Measurements from ENCODE around the gene MAP2K6. TPM values are rescaled to one million over a fixed set of nuclear protein-coding genes. Genes with fewer than 3 reads are reported as not detected.

MAP2K6 gene
- total RNA-seq, 2 experiments from 2014 or later, result 14.0 to 14.6 TPM

GRCh38 chr17:69431835-69432234 is 17.3 kb downstream of the MAP2K6 start:
- Mint-ChIP-seq H3K4me1 (ENCODE audit: low read depth) (peaks cover 67% of the 10 kb centered on the region), H3K27ac (no peak overlapping the region), H3K4me3 (no peak overlapping the region), H3K27me3 (no peaks in the 10 kb centered on the region), H3K9me3 (no peaks in the 10 kb centered on the region), H3K36me3 (ENCODE audit: low read depth) (peaks cover 32% of the 10 kb centered on the region)
- intact Hi-C loops (cut with DNase I, micrococcal nuclease), result no loop called here
- no peaks in the 10 kb centered on the region for H3K36me3 ChIP-seq (ENCODE audit: insufficient read depth, low read length)
- ATAC-seq (ENCODE audit: poor library complexity) (no peak), DNase-seq (no peak)
- ChIA-PET POLR2A (no interaction called here), CTCF (interaction anchor here (0.7 kb wide), 1 partner anchor 35 kb away, joined by 3 read pairs; no protein-coding TSS in a partner anchor)
- no peaks in the 10 kb centered on the region for H3K27me3 ChIP-seq (ENCODE audit: control insufficient read depth in 1 of 2, insufficient read depth in 2 of 2, low read length in 2 of 2)
- no peak overlapping the region for H3K4me3 ChIP-seq (ENCODE audit: low read length)
- H3K27ac ChIP-seq (ENCODE audit: low read depth in 1 of 2, low read length in 2 of 2), result no peak overlapping the region
- H3K4me1 ChIP-seq (ENCODE audit: insufficient read depth, low read length), result peaks cover 8% of the 10 kb centered on the region
- TF ChIP-seq CTCF (IDR thresholded peaks at IDR 0.05), result no peak
- H3K9me3 ChIP-seq (ENCODE audit: control insufficient read depth in 1 of 2, insufficient read depth in 1 of 2, low read length in 2 of 2), result no peaks in the 10 kb centered on the region

GRCh38 chr17:69433093-69433492 is 18.6 kb downstream of the MAP2K6 start:
- peaks cover 3% of the 10 kb centered on the region for H3K9me3 Mint-ChIP-seq
- peaks cover 68% of the 10 kb centered on the region for H3K4me1 Mint-ChIP-seq (ENCODE audit: low read depth)
- DNase-seq, result no peak
- H3K27me3 Mint-ChIP-seq, result no peaks in the 10 kb centered on the region
- H3K27ac Mint-ChIP-seq, result no peak overlapping the region
- ATAC-seq (ENCODE audit: poor library complexity), result no peak
- no peak for TF ChIP-seq CTCF (IDR thresholded peaks at IDR 0.05)
- no peaks in the 10 kb centered on the region for H3K27me3 ChIP-seq (ENCODE audit: control insufficient read depth in 1 of 2, insufficient read depth in 2 of 2, low read length in 2 of 2)
- no peak overlapping the region for H3K4me3 Mint-ChIP-seq
- intact Hi-C loops (cut with DNase I, micrococcal nuclease), result no loop called here
- CTCF ChIA-PET, result no interaction called here
- H3K9me3 ChIP-seq (ENCODE audit: control insufficient read depth in 1 of 2, insufficient read depth in 1 of 2, low read length in 2 of 2), result no peaks in the 10 kb centered on the region
- H3K4me3 ChIP-seq (ENCODE audit: low read length), result no peak overlapping the region
- peaks cover 42% of the 10 kb centered on the region for H3K36me3 Mint-ChIP-seq (ENCODE audit: low read depth)
- POLR2A ChIA-PET, result no interaction called here
- no peak overlapping the region for H3K27ac ChIP-seq (ENCODE audit: low read depth in 1 of 2, low read length in 2 of 2)
- H3K36me3 ChIP-seq (ENCODE audit: insufficient read depth, low read length), result no peaks in the 10 kb centered on the region
- H3K4me1 ChIP-seq (ENCODE audit: insufficient read depth, low read length), result peaks cover 8% of the 10 kb centered on the region

GRCh38 chr17:69434164-69434579 is 19.7 kb downstream of the MAP2K6 start:
- H3K27me3 Mint-ChIP-seq, result no peaks in the 10 kb centered on the region
- peaks cover 3% of the 10 kb centered on the region for H3K9me3 Mint-ChIP-seq
- no peak for TF ChIP-seq CTCF (IDR thresholded peaks at IDR 0.05)
- peaks cover 50% of the 10 kb centered on the region for H3K36me3 Mint-ChIP-seq (ENCODE audit: low read depth)
- Histone ChIP-seq H3K4me1 (ENCODE audit: insufficient read depth, low read length) (peaks cover 4% of the 10 kb centered on the region), H3K36me3 (ENCODE audit: insufficient read depth, low read length) (no peaks in the 10 kb centered on the region), H3K9me3 (ENCODE audit: control insufficient read depth in 1 of 2, insufficient read depth in 1 of 2, low read length in 2 of 2) (peaks cover 0 to 5% of the 10 kb centered on the region in 2 experiments), H3K27ac (ENCODE audit: low read depth in 1 of 2, low read length in 2 of 2) (no peak overlapping the region), H3K4me3 (ENCODE audit: low read length) (no peak overlapping the region), H3K27me3 (ENCODE audit: control insufficient read depth in 1 of 2, insufficient read depth in 2 of 2, low read length in 2 of 2) (no peaks in the 10 kb centered on the region)
- no peak for DNase-seq
- H3K4me3 Mint-ChIP-seq, result no peak overlapping the region
- ATAC-seq (ENCODE audit: poor library complexity), result no peak
- ChIA-PET CTCF (no interaction called here), POLR2A (no interaction called here)
- peaks cover 63% of the 10 kb centered on the region for H3K4me1 Mint-ChIP-seq (ENCODE audit: low read depth)
- no peak overlapping the region for H3K27ac Mint-ChIP-seq
- intact Hi-C loops (cut with DNase I, micrococcal nuclease), result no loop called here

Data from CD4-positive, alpha-beta T cell (primary cell).